GM12865 (cell line): ENCODE data around the gene TENT4B.

Experiments
- DNase-seq: peaks from one replicate; pipeline ENCODE4 v3.0.0; 2010; ENCODE audit warnings: low read depth
- H3K4me3 ChIP-seq: 2 replicates; pipeline ENCODE4 v1.5.1; 2011; ENCODE audit warnings: mild to moderate bottlenecking, low read depth, low read length, control low read depth
- CTCF ChIP-seq: IDR thresholded peaks from 2 replicates; pipeline ENCODE4 v1.5.1; 2011; ENCODE audit warnings: low read length, control low read depth, low read depth, inconsistent platforms; ENCODE audit not compliant: insufficient read depth; ENCODE audit errors: missing control alignments

TENT4B gene

GRCh38 chr16:50253514-50253910, 100.4 kb downstream of the TENT4B start:
- H3K4me3 ChIP-seq, result no peak overlapping the region
- no peak for DNase-seq
- TF ChIP-seq CTCF, result no peak

- no peak for TF ChIP-seq CTCF
- no peak overlapping the region for H3K4me3 ChIP-seq
- no peak for DNase-seq
Measured at GRCh38 chr16:50254072-50254471, 101.0 kb downstream of the TENT4B start.

GRCh38 chr16:50255538-50255937, 102.4 kb downstream of the TENT4B start:
- TF ChIP-seq CTCF, result no peak
- DNase-seq, result no peak

GRCh38 chr16:50256604-50257003, 103.5 kb downstream of the TENT4B start:
- DNase-seq, result no peak
- H3K4me3 ChIP-seq, result no peak overlapping the region
- TF ChIP-seq CTCF, result no peak

More at GRCh38 chr16:50255538-50255937, 102.4 kb downstream of the TENT4B start:
- no peak overlapping the region for H3K4me3 ChIP-seq

GRCh38 chr16:50257876-50258275, 104.8 kb downstream of the TENT4B start:
- H3K4me3 ChIP-seq, result no peak overlapping the region
- no peak for TF ChIP-seq CTCF
- no peak for DNase-seq

GRCh38 chr16:50259334-50260205, 106.5 kb downstream of the TENT4B start:
- DNase-seq, result no peak
- H3K4me3 ChIP-seq, result no peak overlapping the region
- no peak for TF ChIP-seq CTCF
